MCF 10A (cell line): Measurements from ENCODE around the gene RSPH10B. TPM values are rescaled to one million over a fixed set of nuclear protein-coding genes. Genes with fewer than 3 reads are reported as not detected.
A peak's percentile ranks its signal among the peaks of the same experiment; 100 is the strongest.
"Not testable (repeated sequence)": the region's sequence is repeated elsewhere in the genome, so short reads cannot be mapped to it uniquely, and the experiment has no call there.

ENCODE experiments used
- BruUV-seq: library from RNA; stranded (reverse); fragments of 400-500 nt; replicated peaks from 2 replicates; lab custom pipeline; 2021; lab: Mats Ljungman, UMichigan
- CTCF ChIA-PET: fragments of 300-600 bp; sonication (Branson Sonifier 250); formaldehyde crosslinking; extraction: SDS; loops from one replicate; lab custom pipeline; 2021; ENCODE audit warnings: antibody characterized with exemption, inconsistent platforms; lab: Yijun Ruan, JAX
- POLR2A ChIA-PET: fragments of 300-600, 350-650 bp; sonication (Branson Sonifier 250); formaldehyde crosslinking; extraction: SDS; loops from one replicate; lab custom pipeline; 2020; ENCODE audit warnings: antibody characterized with exemption, inconsistent platforms; lab: Yijun Ruan, JAX
- DNase-seq: peaks from one replicate; pipeline ENCODE4 v3.0.0-alpha.2; 2018; ENCODE audit not compliant: unreplicated experiment
- H3K27ac Mint-ChIP-seq: one replicate; pipeline ENCODE4 v1.8.0; 2022; ENCODE audit warnings: mild to moderate bottlenecking, low read depth, mixed read lengths; ENCODE audit not compliant: unreplicated experiment
- H3K27me3 Mint-ChIP-seq: one replicate; pipeline ENCODE4 v1.8.0; 2022; ENCODE audit warnings: mixed read lengths; ENCODE audit not compliant: insufficient read depth, unreplicated experiment
- H3K36me3 Mint-ChIP-seq: one replicate; pipeline ENCODE4 v1.8.0; 2022; ENCODE audit warnings: mild to moderate bottlenecking, moderate library complexity, mixed read lengths; ENCODE audit not compliant: insufficient read depth, unreplicated experiment
- H3K4me1 Mint-ChIP-seq: one replicate; pipeline ENCODE4 v1.8.0; 2022; ENCODE audit warnings: mixed read lengths; ENCODE audit not compliant: insufficient read depth, unreplicated experiment
- H3K4me3 Mint-ChIP-seq: one replicate; pipeline ENCODE4 v1.8.0; 2022; ENCODE audit warnings: mild to moderate bottlenecking, moderate library complexity, mixed read lengths; ENCODE audit not compliant: unreplicated experiment
- H3K9me3 Mint-ChIP-seq: one replicate; pipeline ENCODE4 v1.8.0; 2022; ENCODE audit warnings: mixed read lengths; ENCODE audit not compliant: unreplicated experiment
- intact Hi-C: fragments of 100-400 bp; cut with micrococcal nuclease; formaldehyde crosslinking; loops from 2 replicates; pipeline ENCODE4 v1.14.1; 2022
- total RNA-seq: library from RNA; stranded (reverse); gene quantifications from 2 replicates; pipeline ENCODE4 v1.2.3, GENCODE V29; 2022

RSPH10B gene
- total RNA-seq, 1 experiment from 2014 or later, result 0.84 TPM

DNA sequence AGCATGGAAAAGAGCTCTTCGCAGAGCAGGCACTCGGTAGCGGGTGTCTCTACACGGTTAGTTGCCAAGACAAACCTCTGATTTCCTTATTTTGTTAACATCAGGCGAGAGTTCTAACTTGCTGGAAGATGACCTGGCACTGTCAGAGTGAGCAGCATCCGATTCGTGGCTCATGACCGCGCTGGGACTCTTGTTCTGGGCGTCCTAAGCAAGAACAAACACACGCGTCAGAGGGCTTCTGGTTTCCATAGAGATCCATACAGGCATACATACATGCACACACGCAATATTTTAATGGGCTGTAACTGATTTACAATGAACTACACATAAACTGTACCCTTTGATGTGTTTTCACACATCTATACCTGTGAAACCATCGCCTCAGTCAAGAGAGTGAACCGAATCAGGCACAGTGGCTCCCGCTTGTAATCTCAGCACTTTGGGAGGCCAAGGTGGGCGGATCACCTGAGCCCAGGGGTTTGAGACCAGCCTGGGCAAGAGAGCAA is 35.5 kb downstream of the RSPH10B start:
- H3K4me1 Mint-ChIP-seq, H3K36me3 Mint-ChIP-seq, POLR2A ChIA-PET, H3K9me3 Mint-ChIP-seq, H3K4me3 Mint-ChIP-seq, H3K27me3 Mint-ChIP-seq, CTCF ChIA-PET, DNase-seq, H3K27ac Mint-ChIP-seq, intact Hi-C loops, BruUV-seq: not testable (repeated sequence)

DNA sequence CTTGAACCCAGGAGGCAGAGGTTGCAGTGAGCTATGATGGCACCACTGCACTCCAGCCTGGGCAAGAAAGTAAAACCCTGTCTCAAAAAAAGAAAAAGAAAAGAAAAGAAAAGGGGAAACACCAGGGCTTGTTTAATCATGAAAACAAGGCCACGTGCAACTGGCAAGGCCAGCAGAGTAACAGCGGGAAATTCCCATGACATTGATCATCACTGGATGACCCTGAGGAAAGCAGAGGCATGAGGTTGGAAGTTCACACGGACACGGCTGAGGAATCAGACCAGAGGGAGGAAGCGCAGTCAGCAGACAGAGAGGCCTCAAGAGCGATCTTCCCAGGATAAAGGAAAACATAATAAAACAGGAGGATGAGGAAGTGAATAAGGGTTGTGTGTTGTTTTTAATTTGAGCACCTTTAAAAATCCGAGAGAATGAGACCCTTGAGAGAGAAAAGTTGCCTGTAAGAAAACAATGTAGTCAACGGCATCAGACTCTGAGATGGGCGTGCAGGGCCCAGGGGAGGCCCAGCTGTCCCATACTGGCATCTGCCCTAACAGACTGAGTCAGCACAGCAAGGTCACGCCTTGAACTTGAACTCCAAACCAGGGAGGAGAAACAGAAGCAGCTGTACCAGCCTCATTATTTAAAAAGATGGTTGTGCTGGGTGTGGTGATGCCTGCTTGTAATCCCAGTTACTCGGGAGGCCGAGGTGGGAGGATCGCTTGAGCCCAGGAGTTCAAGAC is 38.4 kb downstream of the RSPH10B start:
- H3K4me3 Mint-ChIP-seq, CTCF ChIA-PET, H3K27me3 Mint-ChIP-seq, intact Hi-C loops, BruUV-seq, H3K27ac Mint-ChIP-seq, H3K36me3 Mint-ChIP-seq, H3K4me1 Mint-ChIP-seq, POLR2A ChIA-PET, H3K9me3 Mint-ChIP-seq: not testable (repeated sequence)
- DNase-seq, result peak; percentile 52

DNA sequence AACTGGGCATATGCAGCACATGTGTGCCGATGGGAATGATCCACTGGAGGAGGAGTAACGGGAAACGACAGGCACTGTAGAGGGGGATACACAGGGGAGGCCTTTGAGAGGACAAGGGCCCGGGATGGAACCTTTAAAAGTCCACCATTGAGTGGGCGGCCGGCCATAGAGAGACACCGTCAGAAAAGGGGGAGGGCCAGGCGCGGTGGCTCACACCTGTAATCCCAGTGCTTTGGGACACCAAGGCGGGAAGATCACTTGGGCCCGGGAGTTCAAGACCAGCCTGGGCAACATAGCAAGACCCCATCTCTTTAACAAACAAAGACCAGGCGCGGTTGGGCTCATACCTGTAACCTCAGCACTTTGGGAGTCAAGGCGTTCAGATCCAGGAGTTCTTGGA is 39.2 kb downstream of the RSPH10B start:
- intact Hi-C loops, BruUV-seq, DNase-seq, CTCF ChIA-PET, H3K27ac Mint-ChIP-seq, H3K9me3 Mint-ChIP-seq, H3K4me1 Mint-ChIP-seq, H3K27me3 Mint-ChIP-seq, POLR2A ChIA-PET, H3K36me3 Mint-ChIP-seq, H3K4me3 Mint-ChIP-seq: not testable (repeated sequence)

DNA sequence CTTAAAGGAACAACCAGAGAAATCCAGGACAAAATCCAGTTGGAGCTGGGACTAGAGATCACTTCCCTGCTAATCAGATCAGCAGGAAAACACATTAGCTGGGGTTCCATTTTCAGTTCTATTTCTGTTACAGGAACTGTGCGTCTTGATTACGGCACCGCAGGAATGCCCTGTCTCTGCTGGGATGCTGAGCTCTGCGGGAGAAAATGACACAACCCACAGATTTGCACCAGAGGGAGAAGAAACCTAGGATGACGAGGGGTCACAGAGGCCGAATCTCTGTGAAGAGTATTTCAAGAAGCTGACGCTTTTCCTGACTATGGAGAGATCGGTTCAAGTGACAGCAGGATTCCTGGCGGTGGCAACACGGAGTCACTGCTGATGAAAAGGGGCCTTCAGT is 40.2 kb downstream of the RSPH10B start:
- H3K9me3 Mint-ChIP-seq, BruUV-seq, intact Hi-C loops, CTCF ChIA-PET, H3K36me3 Mint-ChIP-seq, DNase-seq, H3K27ac Mint-ChIP-seq, POLR2A ChIA-PET, H3K27me3 Mint-ChIP-seq, H3K4me3 Mint-ChIP-seq, H3K4me1 Mint-ChIP-seq: not testable (repeated sequence)

DNA sequence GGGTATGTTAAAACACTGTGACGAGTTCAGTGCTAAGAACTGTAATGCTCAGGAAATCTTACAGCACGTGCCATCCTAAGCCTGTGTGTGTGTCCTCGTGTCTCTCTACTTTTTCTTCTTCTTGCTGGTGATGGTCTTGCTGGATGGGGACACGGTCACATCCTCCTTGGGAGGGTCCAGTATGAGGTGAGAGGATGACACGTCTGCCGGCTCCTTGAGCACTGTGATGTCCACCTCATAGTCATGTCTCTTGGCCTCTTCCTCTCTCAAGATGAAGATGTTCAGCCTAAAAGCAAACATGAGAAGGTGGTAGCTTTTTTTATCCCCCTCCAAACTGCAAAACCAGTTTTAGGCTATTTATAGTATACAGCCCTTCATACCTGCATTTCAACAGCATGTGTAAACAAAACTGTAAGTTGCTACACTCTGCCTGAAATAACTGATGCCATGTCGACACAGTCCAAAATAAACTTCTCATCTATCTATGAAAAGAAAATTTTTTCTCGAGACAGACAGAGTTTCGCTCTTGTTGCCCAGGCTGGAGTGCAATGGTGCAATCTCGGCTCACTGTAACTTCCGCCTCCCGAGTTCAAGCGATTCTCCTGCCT is 44.1 kb downstream of the RSPH10B start:
- H3K4me1 Mint-ChIP-seq, H3K9me3 Mint-ChIP-seq, BruUV-seq, H3K27me3 Mint-ChIP-seq, POLR2A ChIA-PET, H3K36me3 Mint-ChIP-seq, CTCF ChIA-PET, H3K4me3 Mint-ChIP-seq, H3K27ac Mint-ChIP-seq, DNase-seq, intact Hi-C loops: not testable (repeated sequence)

DNA sequence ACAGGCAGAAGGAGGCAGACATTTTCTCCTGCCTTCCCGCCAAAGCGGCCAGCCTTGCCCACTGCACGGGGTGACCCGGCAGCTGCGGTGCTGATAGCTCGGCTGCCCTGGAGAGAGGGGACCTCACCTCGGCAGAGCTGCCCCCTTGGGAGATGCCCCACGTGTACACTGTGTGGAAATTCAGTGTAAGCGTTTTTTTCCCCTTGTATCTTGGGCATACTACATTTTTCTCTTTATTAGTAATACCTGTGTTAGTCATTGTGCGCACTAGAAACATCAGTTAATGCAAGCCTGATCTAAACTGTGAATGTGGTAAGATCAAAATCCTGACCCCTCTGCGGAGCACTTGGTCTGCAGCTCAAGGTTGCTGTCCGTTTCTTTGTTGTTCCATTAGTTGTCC is 45.9 kb downstream of the RSPH10B start:
- H3K4me3 Mint-ChIP-seq, H3K9me3 Mint-ChIP-seq, CTCF ChIA-PET, BruUV-seq, H3K4me1 Mint-ChIP-seq, H3K27ac Mint-ChIP-seq, intact Hi-C loops, POLR2A ChIA-PET, H3K27me3 Mint-ChIP-seq, DNase-seq: not testable (repeated sequence)
- peaks cover 13% of the 10 kb centered on the region for H3K36me3 Mint-ChIP-seq

DNA sequence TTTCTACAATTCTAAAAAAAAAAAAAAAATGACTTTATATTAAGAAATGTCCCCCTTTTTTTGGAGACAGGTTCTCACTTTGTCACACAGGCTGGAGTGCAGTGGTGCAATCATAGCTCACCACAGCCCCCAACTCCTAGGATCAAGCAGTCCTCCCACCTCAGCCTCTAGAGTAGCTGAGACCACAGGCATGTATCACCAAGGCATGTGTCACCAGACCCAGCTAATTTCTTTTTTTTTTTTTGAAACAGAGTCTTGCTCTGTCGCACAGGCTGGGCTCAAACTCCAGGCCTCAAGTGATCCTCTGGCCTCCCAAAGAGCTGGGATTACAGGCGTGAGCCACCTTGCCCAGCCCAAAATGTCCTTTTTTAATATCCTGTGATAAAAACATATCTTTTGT is 46.3 kb downstream of the RSPH10B start:
- H3K9me3 Mint-ChIP-seq, CTCF ChIA-PET, POLR2A ChIA-PET, intact Hi-C loops, H3K27me3 Mint-ChIP-seq, H3K27ac Mint-ChIP-seq, DNase-seq, BruUV-seq, H3K4me3 Mint-ChIP-seq, H3K4me1 Mint-ChIP-seq: not testable (repeated sequence)
- H3K36me3 Mint-ChIP-seq, result peaks cover 13% of the 10 kb centered on the region

DNA sequence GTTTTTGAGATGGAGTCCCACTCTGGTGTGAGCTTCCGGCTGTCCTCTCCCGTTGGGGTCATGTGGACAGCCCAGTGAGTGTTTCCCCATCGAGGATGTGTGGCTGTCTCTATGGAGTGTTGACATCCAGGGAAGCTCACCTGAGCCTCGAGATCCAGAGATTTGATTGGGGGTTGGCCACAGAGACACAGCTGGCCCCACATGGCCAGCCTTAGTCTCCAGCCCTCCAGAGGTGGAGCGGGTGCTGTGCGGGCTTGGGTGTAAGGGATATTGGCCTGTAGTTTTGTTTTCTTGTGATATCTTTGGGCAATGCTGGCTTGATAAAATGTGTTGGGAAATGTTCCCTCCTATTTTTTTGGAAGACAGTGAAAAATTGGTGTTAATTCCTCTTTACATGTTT is 54.0 kb downstream of the RSPH10B start:
- H3K27ac Mint-ChIP-seq, intact Hi-C loops, H3K4me1 Mint-ChIP-seq, H3K36me3 Mint-ChIP-seq, BruUV-seq, H3K9me3 Mint-ChIP-seq, POLR2A ChIA-PET, DNase-seq, CTCF ChIA-PET, H3K4me3 Mint-ChIP-seq, H3K27me3 Mint-ChIP-seq: not testable (repeated sequence)

DNA sequence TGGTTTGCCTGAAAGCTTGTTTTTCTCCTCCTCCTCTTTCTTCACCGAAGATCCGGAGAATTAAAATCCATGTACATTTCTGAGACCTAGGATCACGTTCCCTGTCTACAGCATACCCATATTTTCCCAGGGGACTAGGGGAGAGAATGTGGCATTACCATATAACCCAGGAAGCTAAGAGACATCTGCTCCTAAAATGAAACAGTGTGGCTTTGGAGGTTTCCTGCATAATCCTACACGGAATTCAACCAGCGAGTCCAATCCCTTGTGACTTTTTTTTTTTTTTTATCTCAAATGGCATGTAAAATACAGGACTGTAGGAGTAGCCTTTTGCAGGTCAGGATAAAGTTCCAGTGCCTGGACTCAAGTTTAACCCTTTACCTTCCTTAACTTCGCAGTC is 61.7 kb downstream of the RSPH10B start:
- H3K4me3 Mint-ChIP-seq, BruUV-seq, H3K27ac Mint-ChIP-seq, H3K9me3 Mint-ChIP-seq, H3K4me1 Mint-ChIP-seq, DNase-seq, H3K27me3 Mint-ChIP-seq, POLR2A ChIA-PET, intact Hi-C loops: not testable (repeated sequence)
- CTCF ChIA-PET, result interaction anchor here (0.6 kb wide), 1 partner anchor 68 kb away, joined by 5 read pairs; no protein-coding TSS in a partner anchor
- H3K36me3 Mint-ChIP-seq, result peaks cover 26% of the 10 kb centered on the region
